Renal cortical epithelial cell (primary cell): ENCODE results near the gene BLM. TPM values are rescaled to one million over a fixed set of nuclear protein-coding genes. Genes with fewer than 3 reads are reported as not detected.
"Not testable (repeated sequence)": the region's sequence is repeated elsewhere in the genome, so short reads cannot be mapped to it uniquely, and the experiment has no call there.

Experiments used
- DNase-seq: peaks from one replicate; pipeline ENCODE4 v3.0.0-alpha.2; 2011; ENCODE audit warnings: low read depth
- total RNA-seq: library from RNA; depleted of rRNA; stranded (reverse); fragments of >200 nt; gene quantifications from 2 replicates; pipeline ENCODE4 v1.2.3, GENCODE V29; 2014

Gene BLM
- total RNA-seq, 1 donor from 2014 or later, result 0.89 TPM

- DNase-seq, result no peak
Observed at GRCh38 chr15:90819850-90820249, 102.7 kb downstream of the BLM start.

GRCh38 chr15:90820481-90820880 lies 103.3 kb downstream of the BLM start:
- DNase-seq, result no peak

GRCh38 chr15:90822204-90822955 lies 105.2 kb downstream of the BLM start:
- no peak for DNase-seq

- no peak for DNase-seq
Observed at GRCh38 chr15:90823455-90823974, 106.4 kb downstream of the BLM start.

GRCh38 chr15:90825115-90825899 lies 108.2 kb downstream of the BLM start:
- not testable (repeated sequence) for DNase-seq

GRCh38 chr15:90826206-90826885 lies 109.2 kb downstream of the BLM start:
- not testable (repeated sequence) for DNase-seq

- no peak for DNase-seq
Observed at GRCh38 chr15:90826886-90827435, 109.8 kb downstream of the BLM start.

- no peak for DNase-seq
Observed at GRCh38 chr15:90828111-90828510, 111.0 kb downstream of the BLM start.

- DNase-seq, result no peak
Observed at GRCh38 chr15:90829126-90829525, 112.0 kb downstream of the BLM start.

GRCh38 chr15:90829942-90830440 lies 112.8 kb downstream of the BLM start:
- peak; percentile 45 for DNase-seq

GRCh38 chr15:90834626-90835025 lies 117.5 kb downstream of the BLM start:
- no peak for DNase-seq

- DNase-seq, result peak; percentile 40
Observed at GRCh38 chr15:90836296-90836871, 119.2 kb downstream of the BLM start.

- DNase-seq, result no peak
Observed at GRCh38 chr15:90837094-90837493, 119.9 kb downstream of the BLM start.

GRCh38 chr15:90838139-90838538 lies 121.0 kb downstream of the BLM start:
- DNase-seq, result no peak

- no peak for DNase-seq
Observed at GRCh38 chr15:90838544-90838943, 121.4 kb downstream of the BLM start.

GRCh38 chr15:90839187-90840071 lies 122.3 kb downstream of the BLM start:
- peak; percentile 63 for DNase-seq

GRCh38 chr15:90840157-90840855 lies 123.2 kb downstream of the BLM start:
- DNase-seq, result no peak

GRCh38 chr15:90840954-90841353 lies 123.8 kb downstream of the BLM start:
- DNase-seq, result no peak

- DNase-seq, result no peak
Observed at GRCh38 chr15:90844696-90845095, 127.5 kb downstream of the BLM start.
